SK-N-SH (cell line): Measurements from ENCODE around the gene VPS33A. TPM values are rescaled to one million over a fixed set of nuclear protein-coding genes. Genes with fewer than 3 reads are reported as not detected.
"Not testable (repeated sequence)": the region's sequence is repeated elsewhere in the genome, so short reads cannot be mapped to it uniquely, and the experiment has no call there.

Source experiments
- CTCF ChIA-PET: fragments of 300-600, 350-600 bp; formaldehyde crosslinking; extraction: SDS; loops from one replicate; lab custom pipeline; 2021; lab: Yijun Ruan, JAX
- POLR2A ChIA-PET: fragments of 350-600 bp; sonication (Branson Sonifier 250); formaldehyde crosslinking; extraction: SDS; loops from one replicate; lab custom pipeline; 2020; ENCODE audit warnings: antibody characterized with exemption, inconsistent platforms; lab: Yijun Ruan, JAX
- DNase-seq: peaks from one replicate; pipeline ENCODE4 v3.0.0; 2012
- H2AFZ ChIP-seq: fragments of 200-600 bp; sonication (generic); 2 replicates; pipeline ENCODE4 v1.8.1; 2016; ENCODE audit warnings: antibody characterized with exemption, mild to moderate bottlenecking, low read depth
- H3F3A ChIP-seq: fragments of 200-600 bp; sonication (generic); replicated peaks from 2 replicates; pipeline ENCODE3; 2016; ENCODE audit warnings: antibody characterized with exemption, mild to moderate bottlenecking; ENCODE audit not compliant: insufficient read depth
- H3K27ac ChIP-seq, 2 experiments: fragments of 200-500 bp in 1 of 2; fragments of 200-600 bp in 1 of 2; sonication (Bioruptor generic) in 1 of 2; sonication (generic), shearing (Covaris generic) in 1 of 2; 2 replicates each; pipeline versions ENCODE4 v1.5.1 to v1.6.1; 2014 to 2016; ENCODE audit warnings: low read depth in 2 of 2, inconsistent platforms in 1 of 2, low read length in 1 of 2, mild to moderate bottlenecking in 1 of 2, mixed read lengths in 1 of 2
- H3K27me3 ChIP-seq: fragments of 200-600 bp; sonication (generic), shearing (Covaris generic); 2 replicates; pipeline ENCODE4 v1.6.1; 2016; ENCODE audit warnings: mixed run types; ENCODE audit not compliant: insufficient read depth
- H3K36me3 ChIP-seq, 2 experiments: fragments of 200-500 bp in 1 of 2; fragments of 200-600 bp in 1 of 2; sonication (Bioruptor generic) in 1 of 2; sonication (generic) in 1 of 2; replicated peaks in 1 of 2; 2 replicates each; pipeline versions ENCODE3 to v1.5.1; 2014 to 2016; ENCODE audit warnings: low read length in 1 of 2, mild to moderate bottlenecking in 1 of 2; ENCODE audit not compliant: insufficient read depth in 2 of 2, control insufficient read depth in 1 of 2
- H3K4me1 ChIP-seq, 2 experiments: fragments of 200-500 bp in 1 of 2; fragments of 200-600 bp in 1 of 2; sonication (Bioruptor generic) in 1 of 2; sonication (generic), shearing (Covaris generic) in 1 of 2; 2 replicates each; pipeline versions ENCODE4 v1.5.1 to v1.6.1; 2014 to 2016; ENCODE audit warnings: low read depth in 1 of 2, low read length in 1 of 2, mixed run types in 1 of 2; ENCODE audit not compliant: insufficient read depth in 2 of 2, control insufficient read depth in 1 of 2
- H3K4me2 ChIP-seq: fragments of 200-600 bp; sonication (generic), shearing (Covaris generic); 2 replicates; pipeline ENCODE4 v1.6.1; 2017; ENCODE audit warnings: mixed run types
- H3K4me3 ChIP-seq, 2 experiments: fragments of 200-500 bp in 1 of 2; fragments of 200-600 bp in 1 of 2; sonication (Bioruptor generic) in 1 of 2; sonication (generic), shearing (Covaris generic) in 1 of 2; 2 replicates each; pipeline versions ENCODE4 v1.5.1 to v1.8.1; 2014 to 2016; ENCODE audit warnings: low read depth in 2 of 2, inconsistent platforms in 1 of 2, low read length in 1 of 2, mild to moderate bottlenecking in 1 of 2, mixed read lengths in 1 of 2, moderate library complexity in 1 of 2
- H3K79me2 ChIP-seq: fragments of 200-600 bp; sonication (generic); 2 replicates; pipeline ENCODE4 v1.8.1; 2017; ENCODE audit warnings: mild to moderate bottlenecking; ENCODE audit not compliant: insufficient read depth
- H3K9ac ChIP-seq: fragments of 200-600 bp; sonication (generic); 2 replicates; pipeline ENCODE4 v1.6.1; 2017; ENCODE audit warnings: mixed run types
- H3K9me2 ChIP-seq: fragments of 200-600 bp; sonication (generic); 2 replicates; pipeline ENCODE4 v1.6.1; 2017; ENCODE audit warnings: mixed run types
- H3K9me3 ChIP-seq: fragments of 200-600 bp; sonication (generic); 2 replicates; pipeline ENCODE4 v1.6.1; 2017; ENCODE audit warnings: mixed run types, mild to moderate bottlenecking, moderate library complexity
- H4K20me1 ChIP-seq: fragments of 200-600 bp; sonication (generic); 2 replicates; pipeline ENCODE4 v1.6.1; 2017; ENCODE audit warnings: mild to moderate bottlenecking, mixed run types; ENCODE audit not compliant: insufficient read depth
- EZH2phosphoT487 ChIP-seq: fragments of 200-600 bp; sonication (generic); IDR thresholded peaks from 2 replicates; pipeline ENCODE4 v1.6.1; 2017; ENCODE audit warnings: low read depth, mixed run types, mild to moderate bottlenecking, antibody characterized with exemption, moderate library complexity, borderline replicate concordance
- FOXM1 ChIP-seq: IDR thresholded peaks from 2 replicates; pipeline ENCODE4 v1.4.0; 2012; ENCODE audit warnings: low read depth, mild to moderate bottlenecking
- GABPA ChIP-seq: IDR thresholded peaks from 2 replicates; pipeline ENCODE4 v1.4.0; 2012; ENCODE audit warnings: low read depth, mild to moderate bottlenecking
- GATA2 ChIP-seq: sonication (generic); formaldehyde crosslinking; IDR thresholded peaks from 2 replicates; pipeline ENCODE4 v1.5.0; 2020; ENCODE audit warnings: mild to moderate bottlenecking, missing genetic modification reagents
- MEF2A ChIP-seq: IDR thresholded peaks from 2 replicates; pipeline ENCODE4 v1.4.0; 2012; ENCODE audit warnings: low read depth, borderline replicate concordance
- MXI1 ChIP-seq: IDR thresholded peaks from 2 replicates; pipeline ENCODE4 v1.6.1; 2012; ENCODE audit warnings: mild to moderate bottlenecking, low read depth, low read length, improper control_type of control experiment
- NFIC ChIP-seq: IDR thresholded peaks from 2 replicates; pipeline ENCODE4 v1.4.0; 2012; ENCODE audit warnings: borderline replicate concordance
- NRF1 ChIP-seq: IDR thresholded peaks from 2 replicates; pipeline ENCODE4 v1.6.1; 2012; ENCODE audit warnings: low read depth, mild to moderate bottlenecking, low read length
- POLR2AphosphoS5 ChIP-seq: IDR thresholded peaks from 2 replicates; pipeline ENCODE4 v1.6.1; 2012; ENCODE audit warnings: low read depth, low read length
- SIN3A ChIP-seq: IDR thresholded peaks from 2 replicates; pipeline ENCODE4 v1.6.1; 2012; ENCODE audit warnings: low read depth, mild to moderate bottlenecking, low read length, moderate library complexity, borderline replicate concordance
- TAF1 ChIP-seq: IDR thresholded peaks from 2 replicates; pipeline ENCODE4 v1.6.1; 2012; ENCODE audit warnings: low read depth, mild to moderate bottlenecking, low read length, moderate library complexity, borderline replicate concordance
- TCF12 ChIP-seq: IDR thresholded peaks from 2 replicates; pipeline ENCODE4 v1.4.0; 2012
- WGBS: methylation state at CpG from one replicate; pipeline ENCODE4 v1.1.6; 2017; ENCODE audit warnings: low lambda C conversion rate; 5-methylcytosine and 5-hydroxymethylcytosine counted together
- polyA plus RNA-seq, 3 experiments: library from polyadenylated mRNA; depleted of rRNA; stranded (reverse); fragments of >200 nt; gene quantifications; 2 replicates each; pipeline ENCODE4 v1.2.3, GENCODE V29; 2012
- TF ChIP-seq, protein P1 (sequence below): fragments of 200-600 bp; sonication (generic); IDR thresholded peaks from 2 replicates; pipeline ENCODE4 v1.6.1; 2017; ENCODE audit warnings: antibody characterized with exemption, mild to moderate bottlenecking, moderate library complexity
- TF ChIP-seq, protein P2 (sequence below): IDR thresholded peaks from 2 replicates; pipeline ENCODE4 v1.4.0; 2012; ENCODE audit warnings: low read depth

VPS33A gene
- polyA plus RNA-seq, 1 of the 3 experiments (the other 2 are of a cell fraction) = 17.0 TPM

DNA sequence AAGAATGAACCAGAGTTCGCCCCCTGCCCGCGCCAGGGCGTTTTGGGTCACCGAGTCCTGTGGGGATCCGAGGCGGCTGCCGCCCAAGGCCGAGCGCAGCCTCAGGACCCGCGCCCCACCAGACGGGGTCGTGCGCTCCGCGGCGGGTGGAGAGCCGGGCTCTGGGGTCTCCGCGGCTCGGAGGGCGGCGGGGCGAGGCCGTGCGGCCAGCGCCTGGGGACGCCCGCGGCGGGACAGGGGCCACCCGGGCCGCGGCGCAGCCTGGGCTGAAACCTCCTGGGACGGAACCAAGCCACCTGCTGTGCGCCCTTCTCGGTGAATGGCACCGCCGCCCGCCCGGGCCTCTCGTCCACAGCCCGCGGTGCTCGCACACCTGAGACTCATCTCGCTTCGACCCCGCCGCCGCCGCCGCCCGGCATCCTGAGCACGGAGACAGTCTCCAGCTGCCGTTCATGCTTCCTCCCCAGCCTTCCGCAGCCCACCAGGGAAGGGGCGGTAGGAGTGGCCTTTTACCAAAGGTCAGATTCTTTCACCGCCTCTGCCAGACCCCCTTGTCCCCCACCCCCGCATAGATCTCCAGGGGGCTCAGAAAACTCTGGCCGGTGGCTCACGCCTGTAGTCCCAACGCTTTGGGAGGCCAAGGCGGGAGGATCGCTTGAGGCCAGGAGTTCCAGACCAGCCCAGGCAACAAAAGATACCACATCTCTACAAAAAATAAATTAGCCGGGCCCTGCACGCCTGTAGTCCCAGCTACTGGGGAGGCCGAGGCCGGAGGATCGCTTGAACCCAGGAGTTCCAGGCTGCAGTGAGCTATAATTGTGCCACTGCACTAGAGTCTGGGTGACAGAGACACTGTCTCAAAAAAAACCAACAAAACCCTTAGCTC, 61.9 kb downstream of the VPS33A start:
- TF ChIP-seq POLR2AphosphoS5 (no peak), GABPA (no peak), SIN3A (no peak), GATA2 (CRISPR knock-in tag) (no peak)
- TF ChIP-seq, all 33 proteins: peak for 0
- H3K27ac ChIP-seq = no peak overlapping the region
- no peaks in the 10 kb centered on the region for H3K9me3 ChIP-seq
- H3K4me1 ChIP-seq = peaks cover 0 to 27% of the 10 kb centered on the region in 2 experiments; a peak in 2 of 4 replicates
- H3K4me3 ChIP-seq = peak overlapping the region; percentile 55 to 69
- H3K9ac ChIP-seq = no peak overlapping the region
- 0 out of 2 replicates have a peak, but pooled peaks cover 4% of the 10 kb centered on the region for H4K20me1 ChIP-seq
- peaks cover 9 to 26% of the 10 kb centered on the region in 2 experiments for H3K36me3 ChIP-seq
- WGBS = 62% methylated on average over 30 of the region's 71 CpGs
- H3K79me2 ChIP-seq = no peaks in the 10 kb centered on the region
- H3K9me2 ChIP-seq = no peaks in the 10 kb centered on the region
- DNase-seq = peak; percentile 68
- CTCF ChIA-PET = interaction anchor here (0.6 to 5.7 kb wide), 4 partner anchors 12 to 151 kb away, joined by 3 to 30 read pairs (median 18); no protein-coding TSS in a partner anchor
- no peaks in the 10 kb centered on the region for H3K27me3 ChIP-seq
- H2AFZ ChIP-seq = peak overlapping the region; percentile 52; the same call in 1 of the 2 replicates
- H3K4me2 ChIP-seq = peak overlapping the region; percentile 82
- peaks cover 18% of the 10 kb centered on the region for H3F3A ChIP-seq
- POLR2A ChIA-PET = interaction anchor here (0.9 to 3.4 kb wide), 5 partner anchors 9 to 49 kb away, joined by 4 to 14 read pairs (median 4); partner anchors contain the start of gene DIABLO

DNA sequence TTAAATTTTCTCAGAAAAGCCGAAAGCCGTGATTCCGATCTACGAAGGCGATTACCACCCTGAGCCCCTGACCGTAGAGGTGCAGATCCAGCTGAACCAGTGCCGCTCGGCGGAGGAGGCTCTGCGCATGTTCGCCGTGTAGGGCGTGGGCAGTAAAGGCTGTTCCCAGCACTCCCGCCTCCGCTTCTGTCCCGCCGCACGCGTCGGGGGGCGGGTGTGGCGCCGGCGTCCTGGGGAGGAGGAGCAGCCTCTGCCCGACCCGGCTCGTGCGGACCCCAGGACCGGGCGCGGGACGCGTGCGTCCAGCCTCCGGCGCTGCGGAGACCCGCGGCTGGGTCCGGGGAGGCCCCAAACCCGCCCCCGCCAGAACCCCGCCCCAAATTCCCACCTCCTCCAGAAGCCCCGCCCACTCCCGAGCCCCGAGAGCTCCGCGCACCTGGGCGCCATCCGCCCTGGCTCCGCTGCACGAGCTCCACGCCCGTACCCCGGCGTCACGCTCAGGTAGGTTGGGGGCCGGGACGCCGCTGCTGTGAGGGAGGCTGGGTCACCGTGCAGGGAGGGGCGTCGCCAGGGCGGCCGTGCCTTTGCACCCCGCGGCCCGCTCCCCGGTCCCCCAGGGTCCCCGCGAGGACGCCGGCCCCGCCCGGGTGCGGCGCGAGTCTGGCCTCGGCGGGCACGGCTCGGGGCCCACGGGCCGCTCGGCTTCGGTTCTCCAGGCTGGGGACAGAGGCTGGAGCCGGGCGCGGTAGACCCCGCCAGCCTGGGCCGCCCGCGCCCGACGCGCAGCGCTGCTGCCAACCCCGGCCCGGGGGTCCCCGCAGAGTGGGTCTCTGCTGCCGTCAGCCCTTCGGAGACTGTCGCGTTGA, 62.8 kb downstream of the VPS33A start, which contains the start of gene B3GNT4:
Gene B3GNT4 (plus strand): TSS at position 409 of the 866 bp plus-strand sequence. CDS start 910 bp downstream, outside the sequence.
- under 1% methylated on average over 36 of the region's 104 CpGs for WGBS
- Histone ChIP-seq H3K9me2 (no peaks in the 10 kb centered on the region), H3K4me1 (peaks cover 0 to 27% of the 10 kb centered on the region in 2 experiments; a peak in 2 of 4 replicates), H3K9me3 (no peaks in the 10 kb centered on the region), H2AFZ (peak within 1 kb of the TSS; percentile 85), H3K4me2 (peak within 1 kb of the TSS; percentile 82), H3K36me3 (peaks cover 7 to 21% of the 10 kb centered on the region in 2 experiments), H4K20me1 (0 out of 2 replicates have a peak, but pooled peaks cover 4% of the 10 kb centered on the region), H3F3A (peaks cover 16% of the 10 kb centered on the region), H3K4me3 (peak within 1 kb of the TSS; percentile 55 to 69), H3K9ac (peak within 1 kb of the TSS; percentile 43; the same call in 1 of the 2 replicates), H3K79me2 (no peaks in the 10 kb centered on the region), H3K27me3 (no peaks in the 10 kb centered on the region), H3K27ac (peak within 1 kb of the TSS in 1 of 2 experiments; percentile 39; a peak in 1 of 4 replicates)
- POLR2A ChIA-PET = interaction anchor here (1.0 to 3.4 kb wide), 3 partner anchors 22 to 24 kb away, joined by 7 to 14 read pairs (median 12); partner anchors contain the start of gene DIABLO
- CTCF ChIA-PET = interaction anchor here (0.8 to 5.7 kb wide), 4 partner anchors 12 to 149 kb away, joined by 3 to 30 read pairs (median 15); no protein-coding TSS in a partner anchor
- TF ChIP-seq, protein P1, sequence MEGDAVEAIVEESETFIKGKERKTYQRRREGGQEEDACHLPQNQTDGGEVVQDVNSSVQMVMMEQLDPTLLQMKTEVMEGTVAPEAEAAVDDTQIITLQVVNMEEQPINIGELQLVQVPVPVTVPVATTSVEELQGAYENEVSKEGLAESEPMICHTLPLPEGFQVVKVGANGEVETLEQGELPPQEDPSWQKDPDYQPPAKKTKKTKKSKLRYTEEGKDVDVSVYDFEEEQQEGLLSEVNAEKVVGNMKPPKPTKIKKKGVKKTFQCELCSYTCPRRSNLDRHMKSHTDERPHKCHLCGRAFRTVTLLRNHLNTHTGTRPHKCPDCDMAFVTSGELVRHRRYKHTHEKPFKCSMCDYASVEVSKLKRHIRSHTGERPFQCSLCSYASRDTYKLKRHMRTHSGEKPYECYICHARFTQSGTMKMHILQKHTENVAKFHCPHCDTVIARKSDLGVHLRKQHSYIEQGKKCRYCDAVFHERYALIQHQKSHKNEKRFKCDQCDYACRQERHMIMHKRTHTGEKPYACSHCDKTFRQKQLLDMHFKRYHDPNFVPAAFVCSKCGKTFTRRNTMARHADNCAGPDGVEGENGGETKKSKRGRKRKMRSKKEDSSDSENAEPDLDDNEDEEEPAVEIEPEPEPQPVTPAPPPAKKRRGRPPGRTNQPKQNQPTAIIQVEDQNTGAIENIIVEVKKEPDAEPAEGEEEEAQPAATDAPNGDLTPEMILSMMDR = no peak
- no peak for TF ChIP-seq FOXM1
- no peak for TF ChIP-seq NFIC
- no peak for TF ChIP-seq GABPA
- TF ChIP-seq MXI1 = peak; percentile 35; the same call in 1 of the 2 replicates
- TF ChIP-seq SIN3A = no peak
- TF ChIP-seq TCF12 = no peak
- TF ChIP-seq, protein P2, sequence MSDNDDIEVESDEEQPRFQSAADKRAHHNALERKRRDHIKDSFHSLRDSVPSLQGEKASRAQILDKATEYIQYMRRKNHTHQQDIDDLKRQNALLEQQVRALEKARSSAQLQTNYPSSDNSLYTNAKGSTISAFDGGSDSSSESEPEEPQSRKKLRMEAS = peak; percentile 72
- no peak for TF ChIP-seq EZH2phosphoT487
- TF ChIP-seq NRF1 = peak; percentile 81
- TF ChIP-seq TAF1 = no peak
- TF ChIP-seq MEF2A = no peak
- peak; percentile 85 for DNase-seq

DNA sequence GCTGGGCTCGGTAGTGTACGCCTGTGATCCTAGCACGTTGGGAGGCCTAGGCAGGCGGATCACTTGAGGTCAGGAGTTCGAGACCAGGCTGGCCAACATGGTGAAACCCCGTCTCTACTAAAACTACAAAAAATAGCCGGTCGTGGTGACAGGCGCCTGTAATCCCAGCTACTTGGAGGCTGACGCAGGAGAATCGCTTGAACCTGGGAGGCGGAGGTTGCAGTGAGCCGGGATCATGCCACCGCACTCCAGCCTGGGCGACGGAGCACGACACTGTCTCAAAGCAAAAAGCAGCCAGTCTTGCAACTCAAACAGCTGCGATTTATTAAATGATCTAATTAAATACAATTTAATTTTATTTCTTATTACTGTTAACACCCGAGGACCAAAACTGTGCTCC, 63.5 kb downstream of the VPS33A start:
- ChIA-PET POLR2A (interaction anchor here (1.0 to 3.4 kb wide), 2 partner anchors 23 to 25 kb away, joined by 7 to 14 read pairs; partner anchors contain the start of gene DIABLO), CTCF (interaction anchor here (0.8 to 5.7 kb wide), 7 partner anchors 11 to 269 kb away, joined by 3 to 30 read pairs (median 3); no protein-coding TSS in a partner anchor)
- H2AFZ ChIP-seq = peak overlapping the region; percentile 85
- H3K9me3 ChIP-seq, DNase-seq, H3K9me2 ChIP-seq, H3K79me2 ChIP-seq, H3K27me3 ChIP-seq, H4K20me1 ChIP-seq: not testable (repeated sequence)
- H3K27ac ChIP-seq = peak overlapping the region in 1 of 2 experiments; percentile 39; a peak in 1 of 4 replicates
- 68% methylated on average over 19 of the region's 19 CpGs for WGBS
- H3K36me3 ChIP-seq = peaks cover 2 to 14% of the 10 kb centered on the region in 2 experiments
- peak overlapping the region; percentile 82 for H3K4me2 ChIP-seq
- 0 out of 2 replicates have a peak overlapping the region, but pooled peaks have one; percentile 43 for H3K9ac ChIP-seq
- H3F3A ChIP-seq = peaks cover 12% of the 10 kb centered on the region
- peak overlapping the region; percentile 55 to 69 for H3K4me3 ChIP-seq
- H3K4me1 ChIP-seq = peaks cover 0 to 27% of the 10 kb centered on the region in 2 experiments; a peak in 2 of 4 replicates
